Endodermal cell (in vitro differentiated cells): ENCODE measurements around the gene UQCC2. TPM values are rescaled to one million over a fixed set of nuclear protein-coding genes. Genes with fewer than 3 reads are reported as not detected.

ENCODE experiments used
- DNase-seq: peaks from one replicate; pipeline ENCODE4 v3.0.0-alpha.2; 2017
- H3K27ac ChIP-seq: 2 replicates; pipeline ENCODE4 v1.5.1; 2013; ENCODE audit warnings: mild to moderate bottlenecking, low read depth, low read length, moderate library complexity
- H3K27me3 ChIP-seq: 2 replicates; pipeline ENCODE4 v1.6.1; 2013; ENCODE audit warnings: mild to moderate bottlenecking, low read length, moderate library complexity; ENCODE audit not compliant: insufficient read depth, control insufficient read depth, poor library complexity, severe bottlenecking
- H3K36me3 ChIP-seq: 2 replicates; pipeline ENCODE4 v1.7.0; 2013; ENCODE audit warnings: mild to moderate bottlenecking, low read length, moderate library complexity; ENCODE audit not compliant: control insufficient read depth, insufficient read depth
- H3K4me1 ChIP-seq: one replicate; pipeline ENCODE4 v1.7.0; 2013; ENCODE audit warnings: low read length; ENCODE audit not compliant: control insufficient read depth, insufficient read depth
- H3K4me3 ChIP-seq: 2 replicates; pipeline ENCODE4 v1.5.1; 2013; ENCODE audit warnings: mild to moderate bottlenecking, low read length, moderate library complexity
- H3K9ac ChIP-seq: 2 replicates; pipeline ENCODE4 v1.6.1; 2013; ENCODE audit warnings: mild to moderate bottlenecking, low read length, moderate library complexity; ENCODE audit not compliant: poor library complexity, severe bottlenecking; ENCODE audit errors: extremely low read depth
- H3K9me3 ChIP-seq: 2 replicates; pipeline ENCODE4 v1.6.1; 2013; ENCODE audit warnings: mild to moderate bottlenecking, low read length, moderate library complexity; ENCODE audit not compliant: control insufficient read depth
- H3K27ac Mint-ChIP-seq: 2 replicates; pipeline ENCODE4 v1.8.0; 2020; ENCODE audit warnings: mixed read lengths
- H3K27me3 Mint-ChIP-seq: 2 replicates; pipeline ENCODE4 v1.8.0; 2021; ENCODE audit warnings: mild to moderate bottlenecking, mixed read lengths; ENCODE audit not compliant: insufficient read depth
- H3K36me3 Mint-ChIP-seq: 2 replicates; pipeline ENCODE4 v1.8.0; 2020; ENCODE audit warnings: low read depth, mixed read lengths
- H3K4me1 Mint-ChIP-seq: 2 replicates; pipeline ENCODE4 v1.8.0; 2020; ENCODE audit warnings: mixed read lengths
- H3K4me3 Mint-ChIP-seq: 2 replicates; pipeline ENCODE4 v1.8.0; 2020; ENCODE audit warnings: mild to moderate bottlenecking, moderate library complexity, mixed read lengths
- H3K9me3 Mint-ChIP-seq: 2 replicates; pipeline ENCODE4 v1.8.0; 2020; ENCODE audit warnings: mild to moderate bottlenecking, mixed read lengths
- WGBS, 2 experiments: methylation state at CpG; one replicate each; pipeline versions ENCODE4 v1.1.5 to v1.1.7; 2013; ENCODE audit warnings: missing lambda C conversion rate in 2 of 2, mixed read lengths in 1 of 2; ENCODE audit not compliant: insufficient coverage in 1 of 2, insufficient read length in 1 of 2; 5-methylcytosine and 5-hydroxymethylcytosine counted together
- total RNA-seq, 2 donors: library from RNA; stranded (reverse); fragmentation: NEBNext Ultra II Directional in 1 of 2; extraction: Animal tissue kit (Norgen Biotek cat#: 25700) in 1 of 2; gene quantifications; 2 replicates in 1 of 2; 3 replicates in 1 of 2; pipeline ENCODE4 v1.2.1, GENCODE V29; 2021
- TF ChIP-seq, protein P1 (sequence below): fragments of 200-600 bp; sonication (generic); conservative IDR thresholded peaks from 2 replicates; pipeline ENCODE4 v1.5.0; 2021; ENCODE audit warnings: antibody characterized with exemption, mild to moderate bottlenecking

The UQCC2 gene
- total RNA-seq, 2 donors from 2014 or later: 120 to 174 TPM

DNA sequence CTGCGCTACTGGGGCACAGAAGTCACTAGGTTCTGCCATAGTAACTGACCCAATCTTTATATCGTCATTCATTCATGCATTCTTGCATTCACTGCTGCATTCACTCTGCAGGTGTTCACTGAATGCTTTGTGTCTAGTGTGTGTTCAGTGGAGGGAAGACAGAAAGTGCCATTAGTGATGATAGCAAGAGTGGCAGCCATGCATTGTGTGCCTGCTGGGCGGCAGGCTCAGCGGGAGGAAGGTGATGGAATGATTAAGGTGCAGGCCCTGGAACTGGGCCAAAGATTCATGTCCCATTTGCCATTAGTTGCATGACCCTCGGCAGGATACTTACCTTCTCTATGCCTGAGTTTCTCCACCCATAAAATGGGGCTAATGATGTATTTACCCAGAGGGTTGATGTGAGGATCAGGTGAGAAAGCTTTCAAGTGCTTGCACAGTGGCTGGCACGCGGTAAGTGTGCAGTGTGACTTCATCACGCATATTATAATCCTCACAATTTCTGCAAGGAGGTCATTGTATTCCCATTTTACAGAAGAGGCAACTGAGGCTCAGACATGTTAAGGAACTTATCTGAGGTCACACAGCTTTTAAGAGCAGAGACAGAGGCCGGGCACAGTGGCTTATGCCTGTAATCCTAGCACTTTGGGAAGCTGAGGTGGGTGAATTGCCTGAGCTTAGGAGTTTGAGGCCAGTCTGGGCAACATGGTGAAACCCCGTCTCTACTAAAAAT lies 50.2 kb downstream of the UQCC2 start:
- Histone ChIP-seq H3K27me3 (no peaks in the 10 kb centered on the region), H3K27ac (no peak overlapping the region), H3K36me3 (no peaks in the 10 kb centered on the region), H3K9ac (no peak overlapping the region), H3K9me3 (no peaks in the 10 kb centered on the region), H3K4me3 (no peak overlapping the region), H3K4me1 (no peaks in the 10 kb centered on the region)
- Mint-ChIP-seq H3K4me3 (no peak overlapping the region), H3K36me3 (peaks cover under 1% of the 10 kb centered on the region), H3K9me3 (no peaks in the 10 kb centered on the region), H3K27me3 (no peaks in the 10 kb centered on the region), H3K4me1 (peaks cover 5% of the 10 kb centered on the region), H3K27ac (no peak overlapping the region)
- TF ChIP-seq, protein P1, sequence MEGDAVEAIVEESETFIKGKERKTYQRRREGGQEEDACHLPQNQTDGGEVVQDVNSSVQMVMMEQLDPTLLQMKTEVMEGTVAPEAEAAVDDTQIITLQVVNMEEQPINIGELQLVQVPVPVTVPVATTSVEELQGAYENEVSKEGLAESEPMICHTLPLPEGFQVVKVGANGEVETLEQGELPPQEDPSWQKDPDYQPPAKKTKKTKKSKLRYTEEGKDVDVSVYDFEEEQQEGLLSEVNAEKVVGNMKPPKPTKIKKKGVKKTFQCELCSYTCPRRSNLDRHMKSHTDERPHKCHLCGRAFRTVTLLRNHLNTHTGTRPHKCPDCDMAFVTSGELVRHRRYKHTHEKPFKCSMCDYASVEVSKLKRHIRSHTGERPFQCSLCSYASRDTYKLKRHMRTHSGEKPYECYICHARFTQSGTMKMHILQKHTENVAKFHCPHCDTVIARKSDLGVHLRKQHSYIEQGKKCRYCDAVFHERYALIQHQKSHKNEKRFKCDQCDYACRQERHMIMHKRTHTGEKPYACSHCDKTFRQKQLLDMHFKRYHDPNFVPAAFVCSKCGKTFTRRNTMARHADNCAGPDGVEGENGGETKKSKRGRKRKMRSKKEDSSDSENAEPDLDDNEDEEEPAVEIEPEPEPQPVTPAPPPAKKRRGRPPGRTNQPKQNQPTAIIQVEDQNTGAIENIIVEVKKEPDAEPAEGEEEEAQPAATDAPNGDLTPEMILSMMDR: no peak
- DNase-seq: no peak
- WGBS, 2 experiments: 80 to 90% methylated on average over 10 of the region's 10 CpGs

DNA sequence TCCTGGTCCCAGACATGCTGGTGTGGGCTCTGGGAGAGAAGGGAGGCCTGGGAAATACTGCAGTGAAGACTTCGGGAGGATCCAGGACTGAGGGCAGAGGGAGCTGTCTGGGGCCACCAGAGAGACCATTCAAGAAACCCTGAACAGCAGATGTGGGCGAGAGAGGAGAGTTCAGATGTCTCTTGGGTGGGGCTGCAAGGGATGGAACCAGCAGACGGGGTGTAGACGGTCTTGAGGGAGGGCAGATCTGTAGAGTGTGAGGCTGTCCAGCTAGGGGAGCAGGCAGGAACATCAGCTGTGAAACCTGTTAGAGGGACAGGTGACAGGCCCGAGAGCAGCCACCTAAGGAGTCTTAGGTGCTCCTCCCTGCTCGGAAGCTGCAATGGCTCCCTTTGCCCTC lies 51.5 kb downstream of the UQCC2 start:
- Histone ChIP-seq H3K36me3 (no peaks in the 10 kb centered on the region), H3K4me3 (no peak overlapping the region), H3K9me3 (no peaks in the 10 kb centered on the region), H3K27ac (no peak overlapping the region), H3K27me3 (no peaks in the 10 kb centered on the region), H3K4me1 (no peaks in the 10 kb centered on the region), H3K9ac (no peak overlapping the region)
- TF ChIP-seq, protein P1: no peak
- Mint-ChIP-seq H3K27ac (no peak overlapping the region), H3K4me1 (peaks cover 5% of the 10 kb centered on the region), H3K27me3 (no peaks in the 10 kb centered on the region), H3K36me3 (no peaks in the 10 kb centered on the region), H3K4me3 (no peak overlapping the region), H3K9me3 (no peaks in the 10 kb centered on the region)
- 94 to 100% methylated on average over 3 to 6 of the region's 6 CpGs for WGBS, 2 experiments
- no peak for DNase-seq

DNA sequence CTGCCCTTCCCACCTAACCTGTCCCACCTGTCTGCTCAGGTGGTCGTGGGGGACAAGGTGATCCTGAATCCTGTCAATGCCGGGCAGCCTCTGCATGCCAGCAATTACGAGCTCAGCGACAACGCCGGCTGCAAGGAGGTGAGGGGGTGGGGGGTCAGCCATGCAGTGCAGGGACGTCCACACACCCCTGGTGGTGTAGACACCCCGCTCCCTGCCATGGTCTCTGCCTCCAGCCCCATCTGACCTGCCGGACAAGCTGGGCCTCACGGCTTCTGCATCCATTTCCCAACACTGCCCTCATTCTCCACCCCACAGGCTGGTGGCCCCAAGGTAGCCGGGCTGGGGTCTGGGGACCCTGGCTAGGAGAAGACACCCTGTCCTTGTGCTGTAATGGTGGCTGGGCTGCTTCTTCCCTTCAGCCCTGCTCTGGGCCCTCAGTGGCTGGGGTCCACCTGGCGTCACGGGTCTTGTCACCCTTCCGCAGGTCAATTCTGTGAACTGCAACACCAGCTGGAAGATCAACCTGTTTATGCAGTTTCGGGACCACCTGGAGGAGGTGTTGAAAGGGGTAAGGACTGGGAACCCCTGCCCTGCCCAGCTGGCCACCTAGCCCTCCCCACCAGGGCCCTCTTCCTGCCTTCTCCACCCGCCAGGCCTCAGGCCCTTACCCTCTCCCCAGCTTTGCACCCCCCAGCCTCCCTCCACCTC lies 52.4 kb downstream of the UQCC2 start:
- H3K36me3 Mint-ChIP-seq: no peaks in the 10 kb centered on the region
- peaks cover 5% of the 10 kb centered on the region for H3K4me1 Mint-ChIP-seq

More for the DNA sequence above, 52.4 kb downstream of the UQCC2 start:
- peak overlapping the region; percentile 52 for H3K27ac Mint-ChIP-seq
- Histone ChIP-seq H3K9ac (no peak overlapping the region), H3K36me3 (no peaks in the 10 kb centered on the region), H3K27ac (no peak overlapping the region), H3K9me3 (no peaks in the 10 kb centered on the region), H3K4me3 (no peak overlapping the region), H3K27me3 (no peaks in the 10 kb centered on the region), H3K4me1 (no peaks in the 10 kb centered on the region)
- H3K27me3 Mint-ChIP-seq: no peaks in the 10 kb centered on the region
- no peak overlapping the region for H3K4me3 Mint-ChIP-seq
- DNase-seq: peak; percentile 57
- H3K9me3 Mint-ChIP-seq: no peaks in the 10 kb centered on the region
- 93 to 100% methylated on average over 3 to 16 of the region's 16 CpGs for WGBS, 2 experiments
- TF ChIP-seq, protein P1: no peak
